ENCODE results near the gene ACP1.

DNA sequence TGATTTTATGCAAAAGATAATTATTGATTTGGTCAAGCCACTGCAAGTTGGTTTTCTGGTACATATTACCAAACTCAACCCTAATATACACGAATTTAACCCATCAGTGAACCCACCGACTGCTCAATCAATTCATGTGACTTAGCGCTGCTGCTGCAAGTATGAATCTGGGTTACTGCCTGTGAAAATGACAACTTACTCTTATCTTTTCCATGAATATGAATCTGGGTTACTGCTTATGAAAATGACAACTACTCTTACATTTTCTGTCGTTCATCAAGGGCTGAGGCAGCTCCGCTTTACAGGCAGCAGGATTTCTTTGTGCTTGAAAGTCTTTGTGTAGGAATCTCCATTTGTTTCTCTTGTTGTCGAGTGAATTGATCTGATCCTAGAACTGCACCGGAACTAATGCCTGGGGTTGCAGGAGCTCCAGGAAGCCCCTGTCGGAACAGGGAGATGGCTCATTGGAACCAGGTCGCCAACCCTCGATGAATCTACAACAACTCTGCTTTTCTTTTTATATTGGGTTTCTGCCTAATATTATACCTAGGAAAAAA, 45.3 kb downstream of the ACP1 start:
- TF ChIP-seq, protein P1, sequence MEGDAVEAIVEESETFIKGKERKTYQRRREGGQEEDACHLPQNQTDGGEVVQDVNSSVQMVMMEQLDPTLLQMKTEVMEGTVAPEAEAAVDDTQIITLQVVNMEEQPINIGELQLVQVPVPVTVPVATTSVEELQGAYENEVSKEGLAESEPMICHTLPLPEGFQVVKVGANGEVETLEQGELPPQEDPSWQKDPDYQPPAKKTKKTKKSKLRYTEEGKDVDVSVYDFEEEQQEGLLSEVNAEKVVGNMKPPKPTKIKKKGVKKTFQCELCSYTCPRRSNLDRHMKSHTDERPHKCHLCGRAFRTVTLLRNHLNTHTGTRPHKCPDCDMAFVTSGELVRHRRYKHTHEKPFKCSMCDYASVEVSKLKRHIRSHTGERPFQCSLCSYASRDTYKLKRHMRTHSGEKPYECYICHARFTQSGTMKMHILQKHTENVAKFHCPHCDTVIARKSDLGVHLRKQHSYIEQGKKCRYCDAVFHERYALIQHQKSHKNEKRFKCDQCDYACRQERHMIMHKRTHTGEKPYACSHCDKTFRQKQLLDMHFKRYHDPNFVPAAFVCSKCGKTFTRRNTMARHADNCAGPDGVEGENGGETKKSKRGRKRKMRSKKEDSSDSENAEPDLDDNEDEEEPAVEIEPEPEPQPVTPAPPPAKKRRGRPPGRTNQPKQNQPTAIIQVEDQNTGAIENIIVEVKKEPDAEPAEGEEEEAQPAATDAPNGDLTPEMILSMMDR (IDR thresholded peaks at IDR 0.05): no peak
- TF ChIP-seq POLR2A (IDR thresholded peaks at IDR 0.05): no peak
